HL-60 (cell line): ENCODE data around the gene FYN.

Experiments
- DNase-seq, 2 experiments: peaks; one replicate each; pipeline ENCODE4 v3.0.0-alpha.2; 2010 to 2020; ENCODE audit warnings: low read depth in 1 of 2, low spot score in 1 of 2
- H3K27ac ChIP-seq: fragments of 250-450 bp; sonication (Bioruptor Pico); replicated peaks from 2 replicates; pipeline ENCODE4 v1.5.1; 2020; ENCODE audit warnings: mild to moderate bottlenecking, moderate library complexity
- H3K27me3 ChIP-seq: fragments of 250-450 bp; sonication (Bioruptor Pico); 2 replicates; pipeline ENCODE4 v1.5.1; 2021; ENCODE audit warnings: mild to moderate bottlenecking, moderate library complexity; ENCODE audit not compliant: insufficient read depth, poor library complexity, severe bottlenecking
- H3K4me3 ChIP-seq: replicated peaks from 2 replicates; pipeline ENCODE4 v1.5.1; 2011; ENCODE audit warnings: mild to moderate bottlenecking, control low read depth, low read length; ENCODE audit not compliant: insufficient read depth
- GABPA ChIP-seq: IDR thresholded peaks from 2 replicates; pipeline ENCODE4 v1.6.1; 2012; ENCODE audit warnings: low read depth
- POLR2AphosphoS5 ChIP-seq: IDR thresholded peaks from 2 replicates; pipeline ENCODE4 v1.6.1; 2012; ENCODE audit warnings: low read depth
- REST ChIP-seq: IDR thresholded peaks from 2 replicates; pipeline ENCODE4 v1.6.1; 2012; ENCODE audit warnings: low read depth; ENCODE audit not compliant: insufficient replicate concordance
- SPI1 ChIP-seq: IDR thresholded peaks from 2 replicates; pipeline ENCODE4 v1.6.1; 2012; ENCODE audit warnings: low read depth, mild to moderate bottlenecking, borderline replicate concordance
- TF ChIP-seq, protein P1 (sequence below): IDR thresholded peaks from one replicate; pipeline ENCODE4 v1.5.1; 2011; ENCODE audit warnings: low read length, control low read depth, inconsistent platforms; ENCODE audit not compliant: insufficient read depth

The FYN gene

DNA sequence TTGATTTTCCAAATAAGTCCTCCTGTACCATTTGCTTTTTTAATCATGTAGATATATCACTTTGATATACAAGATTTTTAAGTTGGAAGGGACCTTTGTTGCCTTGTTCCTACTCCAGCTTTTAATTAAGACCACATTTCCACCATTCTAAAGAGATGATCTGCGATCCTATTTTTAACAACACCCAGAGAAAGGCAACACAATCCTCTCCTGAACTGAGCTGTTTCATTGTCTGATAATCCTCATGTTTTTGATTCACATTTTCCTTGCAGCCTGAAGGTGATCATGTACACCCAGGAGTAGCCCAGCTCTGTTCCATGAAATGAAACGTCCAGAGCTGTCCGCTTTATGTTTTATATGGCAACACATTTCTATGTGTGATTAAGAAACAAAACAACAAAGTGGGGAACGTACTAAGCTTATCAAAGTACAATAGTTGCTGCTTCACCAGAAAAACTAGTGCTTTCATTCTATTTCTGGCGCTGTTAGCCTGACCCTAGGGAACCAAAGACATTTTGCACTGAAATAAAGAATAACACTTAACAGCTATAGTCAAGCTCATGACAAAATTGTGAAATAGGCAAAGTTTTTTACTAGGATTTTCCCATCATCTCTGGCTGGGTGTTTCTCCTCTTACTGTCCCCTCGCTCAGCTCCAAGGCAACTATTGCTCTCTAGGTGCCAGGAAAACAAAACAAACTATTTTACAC lies 245.0 kb downstream of the FYN start:
- no peak overlapping the region for H3K4me3 ChIP-seq
- DNase-seq = no peak
- TF ChIP-seq REST (no peak), SPI1 (no peak), POLR2AphosphoS5 (no peak), GABPA (no peak)
- TF ChIP-seq, protein P1, sequence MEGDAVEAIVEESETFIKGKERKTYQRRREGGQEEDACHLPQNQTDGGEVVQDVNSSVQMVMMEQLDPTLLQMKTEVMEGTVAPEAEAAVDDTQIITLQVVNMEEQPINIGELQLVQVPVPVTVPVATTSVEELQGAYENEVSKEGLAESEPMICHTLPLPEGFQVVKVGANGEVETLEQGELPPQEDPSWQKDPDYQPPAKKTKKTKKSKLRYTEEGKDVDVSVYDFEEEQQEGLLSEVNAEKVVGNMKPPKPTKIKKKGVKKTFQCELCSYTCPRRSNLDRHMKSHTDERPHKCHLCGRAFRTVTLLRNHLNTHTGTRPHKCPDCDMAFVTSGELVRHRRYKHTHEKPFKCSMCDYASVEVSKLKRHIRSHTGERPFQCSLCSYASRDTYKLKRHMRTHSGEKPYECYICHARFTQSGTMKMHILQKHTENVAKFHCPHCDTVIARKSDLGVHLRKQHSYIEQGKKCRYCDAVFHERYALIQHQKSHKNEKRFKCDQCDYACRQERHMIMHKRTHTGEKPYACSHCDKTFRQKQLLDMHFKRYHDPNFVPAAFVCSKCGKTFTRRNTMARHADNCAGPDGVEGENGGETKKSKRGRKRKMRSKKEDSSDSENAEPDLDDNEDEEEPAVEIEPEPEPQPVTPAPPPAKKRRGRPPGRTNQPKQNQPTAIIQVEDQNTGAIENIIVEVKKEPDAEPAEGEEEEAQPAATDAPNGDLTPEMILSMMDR = no peak
- no peaks in the 10 kb centered on the region for H3K27me3 ChIP-seq
- H3K27ac ChIP-seq = no peak overlapping the region

DNA sequence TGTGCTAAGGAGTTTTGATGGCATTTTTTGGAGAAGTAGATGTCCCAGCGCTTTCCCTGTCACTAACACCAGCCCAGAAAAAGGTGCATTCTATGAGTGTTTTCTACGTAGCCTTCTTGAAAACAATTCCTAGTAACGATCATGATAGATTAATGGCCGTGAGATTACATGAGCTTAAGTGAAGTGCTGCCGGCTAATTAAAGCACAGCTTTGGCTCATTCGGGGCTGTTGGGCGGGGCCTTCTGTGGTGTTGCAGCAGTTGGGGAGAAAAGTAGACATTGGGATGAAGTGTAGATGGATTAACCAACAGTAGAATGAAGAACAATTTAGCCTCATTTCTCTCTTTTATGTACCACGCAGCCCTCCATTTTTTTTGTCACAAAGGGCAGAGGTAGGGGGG lies 246.8 kb downstream of the FYN start:
- Histone ChIP-seq H3K4me3 (no peak overlapping the region), H3K27me3 (no peaks in the 10 kb centered on the region), H3K27ac (no peak overlapping the region)
- DNase-seq = no peak
- TF ChIP-seq POLR2AphosphoS5 (no peak), GABPA (no peak), REST (no peak), SPI1 (no peak)
- TF ChIP-seq, protein P1 = no peak

DNA sequence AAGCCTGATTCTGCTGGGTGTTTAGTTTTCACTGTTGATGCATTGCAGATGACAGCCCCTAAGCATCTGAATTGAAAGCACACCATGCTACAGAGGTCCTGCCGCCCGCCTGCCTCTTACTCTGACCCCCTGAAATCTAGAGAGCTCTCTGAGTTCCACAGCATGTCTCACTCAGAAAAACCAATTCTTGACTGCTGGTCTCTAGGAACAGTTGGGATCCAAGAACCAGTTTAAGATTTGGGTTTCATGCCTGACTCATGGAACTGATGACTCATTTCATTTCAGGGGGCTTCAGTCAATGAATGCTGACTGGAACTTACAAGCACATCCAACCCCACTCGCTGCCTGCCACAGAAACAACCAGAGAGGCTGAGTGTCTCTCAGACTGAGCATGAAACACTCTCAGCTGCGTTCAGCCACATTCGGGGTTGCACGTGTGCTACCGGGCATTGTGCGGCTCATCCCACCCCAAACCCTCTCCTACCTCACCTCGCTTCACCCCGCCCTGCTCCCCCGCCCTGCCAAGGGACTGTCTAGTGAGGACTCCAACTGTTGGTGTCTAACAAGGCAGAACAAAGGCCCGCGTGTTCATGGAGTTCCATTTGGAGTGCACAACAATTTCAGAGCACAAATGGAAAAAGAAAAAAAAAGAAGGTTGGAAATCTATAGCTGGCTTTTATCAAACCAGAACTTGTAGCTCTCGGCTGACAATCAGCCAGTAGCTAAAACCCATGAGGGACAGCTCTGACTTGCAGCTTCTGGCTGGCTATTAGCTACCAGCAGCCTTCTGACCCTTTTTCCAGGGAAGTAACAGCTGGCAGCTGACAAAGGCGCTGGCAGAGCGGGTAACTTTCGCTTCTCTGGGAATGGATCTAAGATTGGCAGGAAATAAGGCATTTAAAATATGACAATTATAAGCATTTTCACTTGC lies 247.5 kb downstream of the FYN start:
- Histone ChIP-seq H3K27me3 (no peaks in the 10 kb centered on the region), H3K4me3 (no peak overlapping the region), H3K27ac (no peak overlapping the region)
- DNase-seq = no peak
- TF ChIP-seq POLR2AphosphoS5 (no peak), GABPA (no peak), REST (no peak), SPI1 (no peak)
- TF ChIP-seq, protein P1 = no peak
